SU-DHL-6 (cell line): ENCODE measurements around the gene GALNT10.

ENCODE experiments used
- H2AFZ ChIP-seq: fragments of 200-600 bp; sonication (generic); 2 replicates; pipeline ENCODE4 v1.6.1; 2014; ENCODE audit warnings: low read depth, mild to moderate bottlenecking, moderate library complexity, mixed read lengths, antibody characterized with exemption, low read length; ENCODE audit not compliant: severe bottlenecking
- H3F3A ChIP-seq: fragments of 200-600 bp; shearing (Covaris generic); 2 replicates; pipeline ENCODE4 v1.6.0; 2016; ENCODE audit warnings: antibody characterized with exemption, mild to moderate bottlenecking; ENCODE audit not compliant: insufficient read depth
- H3K27ac ChIP-seq: fragments of 200-600 bp; sonication (generic); 2 replicates; pipeline ENCODE4 v1.5.1; 2016; ENCODE audit warnings: low read depth, mild to moderate bottlenecking, low read length, moderate library complexity, mixed read lengths
- H3K27me3 ChIP-seq: fragments of 200-600 bp; sonication (generic), shearing (Covaris generic); 2 replicates; pipeline ENCODE4 v1.6.0; 2014; ENCODE audit warnings: mild to moderate bottlenecking, low read length
- H3K36me3 ChIP-seq: fragments of 200-600 bp; sonication (generic); 2 replicates; pipeline ENCODE4 v1.6.1; 2014; ENCODE audit warnings: mild to moderate bottlenecking, low read length, mixed read lengths
- H3K4me2 ChIP-seq: fragments of 300-600, 200-600 bp; shearing (Covaris generic), sonication (generic); 2 replicates; pipeline ENCODE4 v1.6.0; 2014; ENCODE audit warnings: low read length, low read depth, mild to moderate bottlenecking; ENCODE audit not compliant: poor library complexity, severe bottlenecking
- H3K4me3 ChIP-seq: fragments of 200-600 bp; sonication (generic); 2 replicates; pipeline ENCODE4 v1.5.1; 2014; ENCODE audit warnings: antibody characterized with exemption, low read length, mild to moderate bottlenecking, mixed read lengths; ENCODE audit not compliant: insufficient read depth, poor library complexity, severe bottlenecking
- H3K79me2 ChIP-seq: fragments of 200-600 bp; sonication (generic); 2 replicates; pipeline ENCODE4 v1.6.1; 2014; ENCODE audit warnings: mild to moderate bottlenecking, low read length, moderate library complexity; ENCODE audit not compliant: insufficient read depth
- H3K9ac ChIP-seq: fragments of 200-600 bp; sonication (generic); 2 replicates; pipeline ENCODE4 v1.7.0; 2014; ENCODE audit warnings: mild to moderate bottlenecking, low read length
- H3K9me2 ChIP-seq: fragments of 200-600 bp; sonication (generic); replicated peaks from 2 replicates; pipeline ENCODE4 v1.6.1; 2014; ENCODE audit warnings: low read length; ENCODE audit not compliant: insufficient read depth
- H3K9me3 ChIP-seq: fragments of 200-600 bp; sonication (generic); 2 replicates; pipeline ENCODE4 v1.6.1; 2014; ENCODE audit warnings: low read length, mixed read lengths; ENCODE audit not compliant: insufficient read depth
- H4K20me1 ChIP-seq: fragments of 200-600 bp; sonication (generic); 2 replicates; pipeline ENCODE4 v1.6.1; 2014; ENCODE audit warnings: low read depth, mild to moderate bottlenecking, antibody characterized with exemption, low read length, moderate library complexity, mixed read lengths
- EZH2phosphoT487 ChIP-seq: fragments of 200-600 bp; sonication (generic), shearing (Covaris generic); conservative IDR thresholded peaks from 2 replicates; pipeline ENCODE4 v1.6.1; 2018; ENCODE audit warnings: mild to moderate bottlenecking, antibody characterized with exemption, low read length, moderate library complexity, mixed read lengths
- TF ChIP-seq, protein P1 (sequence below): fragments of 200-600 bp; sonication (generic); IDR thresholded peaks from one replicate; pipeline ENCODE4 v1.5.1; 2017; ENCODE audit warnings: antibody characterized with exemption, mild to moderate bottlenecking, low read length, moderate library complexity; ENCODE audit not compliant: insufficient read depth, poor library complexity, severe bottlenecking

The GALNT10 gene

DNA sequence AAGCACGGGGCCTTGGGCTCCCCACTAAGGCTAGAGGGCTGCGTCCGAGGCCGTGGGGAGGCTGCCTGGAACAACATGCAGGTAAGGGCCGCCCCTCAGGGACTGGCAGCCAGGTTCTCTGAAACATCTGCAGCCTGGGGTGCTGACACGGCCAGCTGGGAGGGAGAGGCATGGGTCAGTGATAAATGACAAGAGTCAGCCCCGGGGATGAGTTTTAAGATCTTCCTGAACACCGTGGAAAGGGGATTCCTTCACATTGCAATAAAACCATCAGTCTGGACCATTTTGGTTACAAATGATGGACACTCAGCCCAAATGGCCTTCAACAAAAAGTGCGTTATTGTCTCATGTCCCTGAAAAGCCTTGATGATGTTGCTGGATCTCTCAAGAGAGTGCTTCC is 222.4 kb downstream of the GALNT10 start:
- no peak overlapping the region for H3K9ac ChIP-seq
- H3K9me2 ChIP-seq = no peaks in the 10 kb centered on the region
- H3K27ac ChIP-seq = no peak overlapping the region
- H2AFZ ChIP-seq = no peak overlapping the region
- no peaks in the 10 kb centered on the region for H3K79me2 ChIP-seq
- no peak overlapping the region for H3K4me3 ChIP-seq
- no peaks in the 10 kb centered on the region for H3K9me3 ChIP-seq
- no peaks in the 10 kb centered on the region for H4K20me1 ChIP-seq
- no peak overlapping the region for H3K4me2 ChIP-seq
- H3K36me3 ChIP-seq = no peaks in the 10 kb centered on the region
- no peaks in the 10 kb centered on the region for H3F3A ChIP-seq
- no peaks in the 10 kb centered on the region for H3K27me3 ChIP-seq
- TF ChIP-seq, protein P1, sequence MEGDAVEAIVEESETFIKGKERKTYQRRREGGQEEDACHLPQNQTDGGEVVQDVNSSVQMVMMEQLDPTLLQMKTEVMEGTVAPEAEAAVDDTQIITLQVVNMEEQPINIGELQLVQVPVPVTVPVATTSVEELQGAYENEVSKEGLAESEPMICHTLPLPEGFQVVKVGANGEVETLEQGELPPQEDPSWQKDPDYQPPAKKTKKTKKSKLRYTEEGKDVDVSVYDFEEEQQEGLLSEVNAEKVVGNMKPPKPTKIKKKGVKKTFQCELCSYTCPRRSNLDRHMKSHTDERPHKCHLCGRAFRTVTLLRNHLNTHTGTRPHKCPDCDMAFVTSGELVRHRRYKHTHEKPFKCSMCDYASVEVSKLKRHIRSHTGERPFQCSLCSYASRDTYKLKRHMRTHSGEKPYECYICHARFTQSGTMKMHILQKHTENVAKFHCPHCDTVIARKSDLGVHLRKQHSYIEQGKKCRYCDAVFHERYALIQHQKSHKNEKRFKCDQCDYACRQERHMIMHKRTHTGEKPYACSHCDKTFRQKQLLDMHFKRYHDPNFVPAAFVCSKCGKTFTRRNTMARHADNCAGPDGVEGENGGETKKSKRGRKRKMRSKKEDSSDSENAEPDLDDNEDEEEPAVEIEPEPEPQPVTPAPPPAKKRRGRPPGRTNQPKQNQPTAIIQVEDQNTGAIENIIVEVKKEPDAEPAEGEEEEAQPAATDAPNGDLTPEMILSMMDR = no peak

DNA sequence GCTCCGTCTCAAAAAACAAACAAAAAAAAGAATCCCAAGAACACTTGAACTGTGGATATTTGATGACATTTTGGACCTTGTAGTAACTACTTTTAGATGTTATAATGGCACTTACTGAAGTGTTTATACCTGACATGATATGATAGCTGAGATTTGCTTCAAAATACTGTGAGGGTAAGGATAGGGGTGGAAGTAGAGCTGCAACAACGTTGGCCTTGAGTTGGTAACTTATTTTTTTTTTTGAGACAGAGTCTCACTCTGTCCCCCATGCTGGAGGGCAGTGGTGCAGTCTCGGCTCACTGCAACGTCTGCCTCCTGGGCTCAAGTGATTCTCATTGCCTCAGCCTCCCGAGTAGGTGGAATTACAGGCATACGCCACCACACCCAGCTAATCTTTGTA is 224.6 kb downstream of the GALNT10 start:
- Histone ChIP-seq H3K79me2 (no peaks in the 10 kb centered on the region), H3K9me2 (no peaks in the 10 kb centered on the region), H3F3A (no peaks in the 10 kb centered on the region), H3K27ac (no peak overlapping the region), H3K27me3 (no peaks in the 10 kb centered on the region), H3K4me3 (no peak overlapping the region), H3K36me3 (no peaks in the 10 kb centered on the region), H2AFZ (no peak overlapping the region), H3K4me2 (no peak overlapping the region), H4K20me1 (no peaks in the 10 kb centered on the region), H3K9ac (no peak overlapping the region), H3K9me3 (no peaks in the 10 kb centered on the region)
- TF ChIP-seq, protein P1 = no peak
- no peak for TF ChIP-seq EZH2phosphoT487

DNA sequence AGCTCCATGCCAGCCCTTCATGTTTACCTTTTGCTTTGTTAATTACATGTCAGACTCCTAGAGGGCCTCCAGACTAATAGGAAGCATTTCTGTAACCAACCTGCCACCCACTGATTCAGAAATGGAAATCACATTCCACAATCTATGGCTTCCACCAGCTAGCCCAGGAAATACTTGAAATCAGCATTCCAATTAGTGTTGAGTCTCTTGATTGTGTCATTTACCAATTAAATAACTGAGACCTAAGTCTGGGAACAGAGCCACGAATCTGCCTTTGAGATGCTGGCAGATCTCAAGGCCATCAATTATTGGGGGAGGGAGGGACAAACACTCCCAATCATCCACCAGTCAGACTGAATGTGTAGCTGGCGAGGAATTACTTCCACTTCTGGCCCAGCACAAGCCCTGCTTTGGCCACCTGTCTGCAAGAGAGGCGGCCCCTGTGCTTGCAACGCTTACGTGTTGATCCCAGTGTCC is 227.8 kb downstream of the GALNT10 start:
- no peak overlapping the region for H3K9ac ChIP-seq
- H3K4me3 ChIP-seq = no peak overlapping the region
- no peaks in the 10 kb centered on the region for H3K27me3 ChIP-seq
- no peaks in the 10 kb centered on the region for H4K20me1 ChIP-seq
- H3K9me2 ChIP-seq = no peaks in the 10 kb centered on the region
- TF ChIP-seq, protein P1 = no peak
- TF ChIP-seq EZH2phosphoT487 = no peak
- H3K79me2 ChIP-seq = no peaks in the 10 kb centered on the region
- no peaks in the 10 kb centered on the region for H3F3A ChIP-seq
- no peaks in the 10 kb centered on the region for H3K36me3 ChIP-seq
- H3K4me2 ChIP-seq = no peak overlapping the region
- no peak overlapping the region for H2AFZ ChIP-seq
- no peaks in the 10 kb centered on the region for H3K9me3 ChIP-seq
- no peak overlapping the region for H3K27ac ChIP-seq

DNA sequence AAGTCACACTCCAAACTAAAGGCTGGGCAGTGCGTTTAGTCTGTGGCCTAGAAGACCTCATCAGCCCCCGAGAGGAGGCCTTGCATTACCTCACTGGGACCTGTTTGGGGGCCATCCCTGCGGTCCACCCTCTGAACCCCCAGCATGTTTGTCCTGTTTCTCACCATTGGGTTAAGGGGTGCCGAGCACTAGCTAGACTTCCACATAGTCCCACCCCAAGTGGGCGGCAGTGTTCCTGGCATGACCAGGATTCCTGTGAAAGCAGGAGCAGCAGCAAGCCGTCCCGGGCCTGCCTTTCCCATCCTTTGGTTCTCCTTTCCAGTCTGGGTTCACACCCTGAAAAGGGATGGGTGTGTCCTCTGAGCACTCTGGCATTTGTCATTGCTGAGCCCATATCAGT is 228.7 kb downstream of the GALNT10 start:
- Histone ChIP-seq H3K27ac (no peak overlapping the region), H3K9me3 (no peaks in the 10 kb centered on the region), H3K4me3 (no peak overlapping the region)

More for the DNA sequence above, 228.7 kb downstream of the GALNT10 start:
- H2AFZ ChIP-seq = no peak overlapping the region
- H3K9me2 ChIP-seq = no peaks in the 10 kb centered on the region
- no peaks in the 10 kb centered on the region for H4K20me1 ChIP-seq
- no peaks in the 10 kb centered on the region for H3K36me3 ChIP-seq
- H3K27me3 ChIP-seq = no peaks in the 10 kb centered on the region
- no peak overlapping the region for H3K4me2 ChIP-seq
- H3K79me2 ChIP-seq = no peaks in the 10 kb centered on the region
- H3F3A ChIP-seq = no peaks in the 10 kb centered on the region
- TF ChIP-seq EZH2phosphoT487 = no peak
- TF ChIP-seq, protein P1 = no peak
- no peak overlapping the region for H3K9ac ChIP-seq
